ENCODE measurements around the gene RAD51D. TPM values are rescaled to one million over a fixed set of nuclear protein-coding genes. Genes with fewer than 3 reads are reported as not detected.

The RAD51D gene
- total RNA-seq, 1 donor from 2014 or later = 13.2 TPM

DNA sequence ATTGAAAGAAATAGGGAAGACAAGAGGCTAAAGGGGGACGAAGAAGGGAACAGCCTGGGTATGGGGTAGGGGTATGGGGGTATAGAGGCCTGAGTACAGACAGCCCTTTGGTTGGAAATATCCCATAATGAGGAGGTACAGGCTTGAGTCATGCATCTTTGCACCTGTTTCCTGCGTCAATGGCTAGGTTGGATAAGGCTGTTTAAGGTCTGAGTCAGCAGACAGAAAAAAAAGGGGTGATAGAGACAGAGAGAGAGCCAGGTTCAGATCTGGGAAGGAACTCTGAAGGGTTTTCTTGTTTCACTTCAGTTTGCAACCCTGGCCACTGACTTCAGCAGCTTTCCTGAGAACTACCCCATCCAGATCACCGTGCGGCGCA is 10.3 kb upstream of the RAD51D start:
- ATAC-seq = no peak
- no peak overlapping the region for H3K4me3 ChIP-seq
- intact Hi-C loops (cut with DNase I) = no loop called here
- H3K36me3 ChIP-seq = peaks cover 47% of the 10 kb centered on the region
- no peak for DNase-seq
- TF ChIP-seq, protein P1, sequence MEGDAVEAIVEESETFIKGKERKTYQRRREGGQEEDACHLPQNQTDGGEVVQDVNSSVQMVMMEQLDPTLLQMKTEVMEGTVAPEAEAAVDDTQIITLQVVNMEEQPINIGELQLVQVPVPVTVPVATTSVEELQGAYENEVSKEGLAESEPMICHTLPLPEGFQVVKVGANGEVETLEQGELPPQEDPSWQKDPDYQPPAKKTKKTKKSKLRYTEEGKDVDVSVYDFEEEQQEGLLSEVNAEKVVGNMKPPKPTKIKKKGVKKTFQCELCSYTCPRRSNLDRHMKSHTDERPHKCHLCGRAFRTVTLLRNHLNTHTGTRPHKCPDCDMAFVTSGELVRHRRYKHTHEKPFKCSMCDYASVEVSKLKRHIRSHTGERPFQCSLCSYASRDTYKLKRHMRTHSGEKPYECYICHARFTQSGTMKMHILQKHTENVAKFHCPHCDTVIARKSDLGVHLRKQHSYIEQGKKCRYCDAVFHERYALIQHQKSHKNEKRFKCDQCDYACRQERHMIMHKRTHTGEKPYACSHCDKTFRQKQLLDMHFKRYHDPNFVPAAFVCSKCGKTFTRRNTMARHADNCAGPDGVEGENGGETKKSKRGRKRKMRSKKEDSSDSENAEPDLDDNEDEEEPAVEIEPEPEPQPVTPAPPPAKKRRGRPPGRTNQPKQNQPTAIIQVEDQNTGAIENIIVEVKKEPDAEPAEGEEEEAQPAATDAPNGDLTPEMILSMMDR (IDR thresholded peaks at IDR 0.05) = no peak
- H3K9me3 ChIP-seq = no peaks in the 10 kb centered on the region
- no peaks in the 10 kb centered on the region for H3K27me3 ChIP-seq (ENCODE audit: low read depth)
- no peak overlapping the region for H3K27ac ChIP-seq
- H3K4me1 ChIP-seq = peaks cover 7% of the 10 kb centered on the region

DNA sequence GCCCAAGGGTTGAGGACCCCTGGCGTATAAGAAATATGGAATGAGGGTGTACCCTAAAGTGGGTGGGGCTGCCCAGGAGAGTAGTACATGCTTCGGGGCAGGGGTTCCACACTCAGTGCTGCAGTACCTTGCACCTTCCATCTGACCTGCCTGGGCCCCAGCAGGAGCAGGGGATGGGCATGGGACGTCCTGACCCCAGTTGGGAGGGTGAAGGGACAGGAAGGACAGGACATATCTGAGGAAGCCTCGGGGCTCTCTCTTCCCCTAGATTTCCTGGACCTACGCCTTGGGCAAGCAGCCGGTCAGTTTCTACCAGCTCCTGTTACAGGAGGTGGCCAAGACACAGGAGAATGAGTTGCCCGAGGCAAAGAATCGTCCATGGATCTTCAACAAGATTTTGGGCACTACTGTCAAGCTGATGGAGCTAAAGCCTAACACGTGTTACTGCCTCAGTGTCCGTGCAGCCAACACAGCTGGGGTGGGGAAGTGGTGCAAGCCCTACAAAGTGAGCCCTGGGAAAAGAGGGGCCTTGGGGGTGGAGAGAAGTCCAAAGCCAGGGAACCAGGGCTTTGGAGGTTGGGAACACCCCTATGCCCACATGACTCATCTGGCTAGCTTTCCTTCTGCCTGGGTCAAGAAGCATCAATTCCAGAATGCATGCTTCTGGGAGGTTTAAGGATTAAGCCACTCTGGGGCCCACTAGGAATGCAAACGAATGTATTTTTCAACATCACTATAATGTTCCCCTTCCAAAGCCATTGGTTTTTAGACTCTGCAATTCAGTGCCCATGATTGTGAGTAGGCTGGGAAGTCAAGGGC is 9.7 kb upstream of the RAD51D start:
- TF ChIP-seq, protein P1 (IDR thresholded peaks at IDR 0.05) = no peak
- ATAC-seq (no peak), DNase-seq (no peak)
- no peak overlapping the region for H3K4me3 ChIP-seq
- no peaks in the 10 kb centered on the region for H3K9me3 ChIP-seq
- H3K27me3 ChIP-seq (ENCODE audit: low read depth) = no peaks in the 10 kb centered on the region
- H3K27ac ChIP-seq = peak overlapping the region; percentile 2
- peaks cover 7% of the 10 kb centered on the region for H3K4me1 ChIP-seq
- intact Hi-C loops (cut with DNase I) = no loop called here
- peaks cover 41% of the 10 kb centered on the region for H3K36me3 ChIP-seq

DNA sequence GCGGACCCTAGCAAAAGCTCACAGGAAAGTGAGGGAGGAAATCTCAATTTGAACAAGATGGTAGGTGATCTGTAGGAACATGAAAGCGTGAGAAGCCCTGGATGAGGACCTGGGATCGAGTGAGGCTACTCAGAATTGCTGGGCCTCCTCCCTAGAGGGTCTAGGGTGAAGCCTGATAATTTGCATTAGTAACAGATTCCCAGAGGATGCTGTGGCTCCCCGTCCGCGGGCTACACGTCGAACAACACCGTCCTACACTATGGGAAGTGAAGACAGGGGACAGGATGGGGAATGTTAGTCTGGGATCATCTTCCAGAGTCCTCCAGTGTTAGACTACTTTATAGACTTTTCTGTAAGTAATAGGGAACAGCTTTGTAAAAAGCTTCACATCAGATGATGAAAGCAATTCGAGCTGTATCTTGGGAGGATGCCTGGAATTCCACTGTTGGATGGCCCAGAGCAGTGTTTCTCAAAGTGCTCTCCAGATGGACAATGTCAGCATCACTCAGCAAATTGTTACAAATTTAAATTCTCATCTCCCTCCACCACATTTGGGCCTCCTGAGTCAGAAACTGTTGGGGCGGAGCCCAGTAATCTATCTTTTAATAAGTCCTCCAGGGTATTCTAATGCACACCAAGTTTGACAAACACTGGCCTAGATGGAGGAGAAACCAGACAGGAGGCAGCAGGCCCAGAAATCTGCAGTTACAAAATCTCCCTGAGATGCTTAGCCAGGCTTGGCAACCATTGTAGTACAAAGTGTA is 8.3 kb upstream of the RAD51D start:
- H3K4me1 ChIP-seq = peaks cover 7% of the 10 kb centered on the region
- H3K36me3 ChIP-seq = peaks cover 26% of the 10 kb centered on the region
- no peaks in the 10 kb centered on the region for H3K27me3 ChIP-seq (ENCODE audit: low read depth)
- ATAC-seq (peak; percentile 69 to 76), DNase-seq (no peak)
- H3K27ac ChIP-seq = peak overlapping the region; percentile 36
- TF ChIP-seq, protein P1 (IDR thresholded peaks at IDR 0.05) = no peak
- no peaks in the 10 kb centered on the region for H3K9me3 ChIP-seq
- no peak overlapping the region for H3K4me3 ChIP-seq
- intact Hi-C loops (cut with DNase I) = no loop called here

DNA sequence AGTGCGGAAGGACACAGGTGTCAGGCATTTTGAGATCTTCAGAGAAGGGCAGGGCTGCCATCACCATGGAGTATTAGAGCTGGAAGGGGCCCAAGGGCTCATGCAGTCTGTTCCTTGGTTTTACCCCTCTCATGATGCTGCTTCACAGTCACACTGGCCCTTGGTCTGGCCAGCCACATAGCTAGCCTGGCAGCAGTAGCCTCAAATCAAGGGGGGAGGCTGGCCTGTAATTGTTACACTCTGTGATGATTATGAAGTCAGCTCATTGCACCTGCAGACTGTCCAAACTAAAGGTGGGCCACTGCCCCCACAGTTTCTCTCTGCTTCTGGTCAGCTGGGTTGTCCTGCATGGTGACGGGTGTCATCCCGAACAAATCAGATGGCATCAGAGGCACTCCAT is 1.7 kb upstream of the RAD51D start, which contains the start of gene FNDC8:
Gene FNDC8, plus strand, starts transcription at position 301 of the 400 bp plus-strand sequence. Its CDS starts 79 bp downstream, at position 380.
- H3K9me3 ChIP-seq = no peaks in the 10 kb centered on the region
- H3K4me3 ChIP-seq = no peak within 1 kb of the TSS
- ATAC-seq (no peak), DNase-seq (no peak)
- TF ChIP-seq, protein P1 (IDR thresholded peaks at IDR 0.05) = no peak
- intact Hi-C loops (cut with DNase I) = no loop called here
- H3K27me3 ChIP-seq (ENCODE audit: low read depth) = no peaks in the 10 kb centered on the region
- H3K4me1 ChIP-seq = peaks cover 20% of the 10 kb centered on the region
- H3K27ac ChIP-seq = no peak within 1 kb of the TSS
- no peaks in the 10 kb centered on the region for H3K36me3 ChIP-seq

DNA sequence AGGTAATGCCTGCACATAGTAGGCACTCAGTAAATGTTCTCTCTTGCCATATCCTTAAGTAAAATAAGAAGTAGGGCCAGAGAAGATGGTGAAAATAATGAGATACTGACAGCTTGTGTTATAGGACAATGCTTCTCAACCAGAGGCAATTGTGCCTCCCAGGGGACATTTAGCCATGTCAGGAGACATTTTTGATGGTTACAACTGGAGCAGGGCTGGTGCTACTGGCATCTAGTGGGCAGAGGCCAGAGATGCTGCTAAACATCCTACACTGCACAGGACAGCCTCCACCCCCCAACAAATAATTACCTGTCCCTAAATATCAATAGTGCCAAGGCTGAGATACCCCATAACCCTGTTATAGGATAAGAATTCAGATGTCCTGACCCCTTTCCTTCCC is 1.7 kb downstream of the RAD51D start:
- Histone ChIP-seq H3K4me1 (peaks cover 20% of the 10 kb centered on the region), H3K9me3 (no peaks in the 10 kb centered on the region), H3K27me3 (ENCODE audit: low read depth) (no peaks in the 10 kb centered on the region), H3K36me3 (no peaks in the 10 kb centered on the region), H3K27ac (no peak overlapping the region), H3K4me3 (no peak overlapping the region)
- ATAC-seq = no peak
- no peak for DNase-seq
- TF ChIP-seq, protein P1 (IDR thresholded peaks at IDR 0.05) = no peak
- intact Hi-C loops (cut with DNase I) = no loop called here

All from lower lobe of right lung (tissue), 2 donors.